HuH-7.5 (cell line): ENCODE measurements around the gene LIN7C.

Experiments used
- DNase-seq: peaks from one replicate; pipeline ENCODE4 v3.0.0; 2011; ENCODE audit warnings: low spot score

LIN7C gene

DNA sequence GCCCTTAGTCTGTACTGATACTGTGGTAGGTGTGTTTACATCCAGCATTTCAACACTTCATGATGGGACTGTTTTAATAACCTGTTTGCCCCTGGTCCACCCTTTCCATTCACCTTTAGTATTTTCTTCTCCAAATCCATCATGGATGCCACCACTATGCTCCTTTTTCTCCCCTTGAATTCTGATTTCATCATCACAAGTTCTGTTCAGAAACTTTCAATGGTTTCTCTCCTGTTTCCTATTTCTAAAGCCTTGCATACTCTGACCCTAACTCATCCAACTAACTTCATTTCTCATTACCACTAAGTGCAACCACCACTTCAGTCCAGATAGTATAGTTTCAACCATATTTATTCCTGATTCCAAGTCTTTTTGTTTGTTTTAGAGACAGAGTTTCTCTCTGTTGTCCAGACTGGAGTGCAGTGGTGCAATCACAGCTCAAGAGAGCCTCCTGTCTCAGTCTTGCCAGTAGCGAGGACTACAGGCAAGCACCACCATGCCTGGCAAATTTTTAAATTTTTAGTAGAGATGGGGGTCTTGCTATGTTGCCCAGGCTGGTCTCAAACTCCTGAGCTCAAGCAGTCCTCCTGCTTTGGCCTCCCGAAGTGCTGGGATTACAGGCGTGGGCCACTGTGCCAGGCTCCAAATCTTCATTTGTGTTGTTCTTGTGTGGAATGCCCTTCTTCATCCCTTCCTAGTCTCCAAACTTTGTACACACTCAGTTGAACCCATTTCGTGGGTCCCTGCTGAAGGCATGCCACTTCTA lies 1.2 kb upstream of the LIN7C start:
- DNase-seq = no peak

DNA sequence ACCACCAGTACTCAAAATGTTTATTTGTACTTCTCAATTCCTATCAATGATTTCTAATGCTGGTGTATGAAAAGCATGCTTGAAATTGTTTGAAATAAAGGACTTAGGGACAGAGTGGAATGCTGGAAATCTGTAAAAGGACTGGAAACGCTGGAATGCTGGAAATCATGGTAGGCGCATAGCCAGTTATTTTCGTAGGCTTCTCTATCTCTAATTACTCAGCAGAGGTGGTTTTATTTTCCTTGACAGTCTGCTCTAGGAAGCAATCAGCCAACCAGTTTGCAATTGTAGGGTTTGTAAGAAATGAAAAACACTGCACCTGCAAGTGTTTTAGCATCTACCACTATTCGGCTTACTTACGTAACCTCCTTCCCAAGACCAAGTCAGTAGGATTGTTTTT lies 788 bp downstream of the LIN7C start:
- no peak for DNase-seq

- DNase-seq = no peak
Observed at GRCh38 chr11:27504205-27504604, 2.4 kb downstream of the LIN7C start.

- no peak for DNase-seq
Observed at GRCh38 chr11:27501100-27501499, 5.5 kb downstream of the LIN7C start.

DNA sequence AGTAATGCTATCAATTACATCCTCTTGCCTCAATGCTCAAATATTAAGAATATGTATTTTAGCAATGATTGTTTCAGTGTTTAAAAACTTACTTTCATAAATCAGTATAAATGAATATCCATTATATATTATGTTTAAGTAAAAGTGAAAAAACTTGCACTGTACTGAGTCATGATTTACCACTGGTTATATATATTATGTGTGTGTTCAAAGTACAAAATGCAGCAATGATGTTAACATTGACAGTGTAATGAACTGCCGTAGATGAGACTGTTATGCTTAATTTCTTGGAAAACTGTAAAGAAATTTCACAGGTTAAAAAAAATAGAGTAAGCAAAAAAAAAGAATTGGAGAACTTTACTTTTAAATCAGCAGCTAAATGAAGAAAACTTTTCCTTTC lies 8.7 kb downstream of the LIN7C start:
- DNase-seq = no peak

GRCh38 chr11:27497284-27497866 lies 9.2 kb downstream of the LIN7C start:
- DNase-seq = no peak

- DNase-seq = no peak
Observed at GRCh38 chr11:27496461-27496860, 10.1 kb downstream of the LIN7C start.

DNA sequence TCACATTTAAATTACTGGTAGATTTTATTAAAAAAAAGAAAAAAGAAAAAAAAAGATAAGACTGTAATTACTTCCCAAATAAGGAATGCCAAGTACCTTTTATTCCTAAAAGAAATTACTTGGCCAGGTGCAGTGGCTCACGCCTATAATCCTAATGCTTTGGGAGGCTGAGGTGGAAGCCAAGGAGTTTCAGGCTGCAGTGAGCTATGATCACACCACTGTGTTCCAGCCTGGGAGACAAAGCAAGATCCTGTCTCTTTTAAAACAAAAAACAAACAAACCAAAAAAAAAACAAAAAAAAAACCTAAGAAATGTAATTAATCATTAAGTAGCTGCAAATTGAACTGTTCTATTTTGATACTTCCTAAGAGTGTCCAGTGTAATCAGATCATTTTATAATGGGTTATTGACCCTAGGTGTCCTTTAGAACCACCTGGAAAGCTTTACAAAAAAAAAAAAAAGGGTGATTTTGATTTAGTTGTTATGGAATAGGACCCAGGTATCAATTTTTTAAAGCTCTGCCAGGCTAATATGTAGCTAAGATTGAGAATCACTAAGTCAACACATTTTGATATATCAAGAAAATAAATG lies 10.8 kb downstream of the LIN7C start:
- no peak for DNase-seq

DNA sequence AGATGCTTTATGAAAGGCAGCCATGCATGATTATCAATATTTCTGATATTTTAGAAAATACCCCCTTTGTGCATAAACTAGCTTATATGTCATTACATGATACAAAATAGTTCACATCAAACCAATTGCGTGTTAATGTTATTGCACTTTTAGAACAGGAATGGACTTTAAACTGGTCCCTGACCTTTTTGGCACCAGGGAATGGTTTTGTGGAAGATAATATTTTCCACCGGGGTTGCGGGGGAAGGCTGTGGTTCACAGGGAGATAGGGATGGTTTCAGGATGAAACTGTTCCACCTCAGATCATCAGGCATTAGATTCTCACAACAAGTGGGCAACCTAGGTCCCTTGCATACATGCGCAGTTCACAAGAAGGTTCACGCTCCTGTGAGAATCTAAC lies 17.5 kb downstream of the LIN7C start:
- no peak for DNase-seq

- DNase-seq = no peak
Observed at GRCh38 chr11:27487706-27488105, 18.9 kb downstream of the LIN7C start.

DNA sequence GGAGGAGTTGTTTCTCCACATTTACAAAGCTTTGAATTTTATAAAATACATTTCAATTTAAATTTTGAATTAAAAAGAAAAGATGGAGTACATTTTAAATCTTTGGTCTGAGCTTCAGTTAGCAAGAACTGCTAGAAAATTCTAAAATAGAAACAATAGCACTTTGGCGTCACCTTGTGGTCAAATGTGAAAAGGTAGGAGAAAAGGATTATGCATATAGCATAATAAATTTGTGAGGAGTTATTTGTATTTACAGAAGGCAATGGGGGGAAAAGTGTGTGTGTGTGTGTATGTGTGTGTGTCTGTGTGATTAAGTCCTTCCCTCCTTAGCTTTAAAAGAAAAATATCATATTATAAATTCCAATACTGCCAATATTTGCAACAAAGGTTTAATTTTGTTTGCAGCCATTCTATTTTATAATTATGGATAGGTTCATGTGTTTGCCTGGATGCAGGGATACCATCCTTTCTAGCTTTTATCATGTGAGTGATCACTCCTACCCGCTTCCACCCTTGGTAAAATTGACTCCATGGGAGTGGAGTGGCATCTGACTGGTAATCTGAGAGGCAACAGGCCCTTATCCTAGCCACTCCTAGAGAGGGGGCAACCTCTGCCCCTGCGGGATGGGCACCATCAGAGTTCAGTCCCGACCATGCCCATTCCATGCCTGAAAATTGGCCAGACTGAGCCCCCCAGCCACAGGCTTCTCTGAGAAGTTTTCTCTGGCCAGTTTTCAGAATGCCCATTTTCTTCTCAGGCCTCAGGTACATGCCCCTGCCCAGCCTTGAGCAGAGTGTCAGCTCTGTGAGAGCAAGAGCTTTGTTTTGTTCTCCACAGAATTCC lies 20.4 kb downstream of the LIN7C start:
- DNase-seq = no peak

GRCh38 chr11:27482793-27483192 lies 23.8 kb downstream of the LIN7C start:
- no peak for DNase-seq

GRCh38 chr11:27481992-27482391 lies 24.6 kb downstream of the LIN7C start:
- no peak for DNase-seq

- DNase-seq = no peak
Observed at GRCh38 chr11:27477831-27478230, 28.7 kb downstream of the LIN7C start.

DNA sequence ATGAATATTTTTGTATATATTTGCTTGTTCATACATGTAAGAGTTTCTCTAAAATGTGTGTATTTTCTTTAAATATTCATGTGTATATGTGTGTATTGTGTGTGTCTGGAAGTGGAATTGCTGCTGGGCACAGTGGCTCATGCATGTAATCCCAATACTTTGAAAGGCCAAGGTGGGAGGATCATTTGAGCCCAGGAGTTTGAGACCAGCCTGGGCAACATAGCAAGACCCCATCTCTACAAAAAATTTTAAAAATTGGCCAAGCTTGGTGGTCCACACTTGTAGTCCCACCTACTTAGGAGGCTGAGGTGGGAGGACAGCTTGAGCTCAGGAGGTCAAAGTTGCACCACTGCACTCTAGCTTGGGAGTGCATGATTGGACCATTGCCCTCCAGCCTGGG lies 29.3 kb downstream of the LIN7C start:
- no peak for DNase-seq

GRCh38 chr11:27475622-27476021 lies 30.9 kb downstream of the LIN7C start:
- DNase-seq = no peak

DNA sequence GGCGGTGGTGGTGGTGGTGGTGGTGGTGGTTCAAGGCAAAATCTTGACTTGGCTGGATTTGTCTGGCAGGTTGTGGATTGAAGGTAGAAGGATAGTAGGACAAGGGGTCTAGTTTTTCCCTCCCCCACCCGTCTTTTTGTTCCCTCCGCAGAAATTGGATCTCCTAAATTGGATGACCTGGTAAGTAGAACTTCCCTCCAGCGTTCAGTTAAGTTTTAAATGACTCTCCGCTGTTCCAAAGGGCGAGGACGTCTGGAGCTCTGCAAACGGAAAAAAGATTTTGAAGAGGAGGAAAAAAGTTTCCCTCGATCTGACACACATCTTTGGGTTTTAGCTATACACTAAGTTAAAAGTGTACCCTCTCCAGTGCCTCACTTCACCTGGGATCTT lies 33.6 kb downstream of the LIN7C start:
- DNase-seq = no peak

DNA sequence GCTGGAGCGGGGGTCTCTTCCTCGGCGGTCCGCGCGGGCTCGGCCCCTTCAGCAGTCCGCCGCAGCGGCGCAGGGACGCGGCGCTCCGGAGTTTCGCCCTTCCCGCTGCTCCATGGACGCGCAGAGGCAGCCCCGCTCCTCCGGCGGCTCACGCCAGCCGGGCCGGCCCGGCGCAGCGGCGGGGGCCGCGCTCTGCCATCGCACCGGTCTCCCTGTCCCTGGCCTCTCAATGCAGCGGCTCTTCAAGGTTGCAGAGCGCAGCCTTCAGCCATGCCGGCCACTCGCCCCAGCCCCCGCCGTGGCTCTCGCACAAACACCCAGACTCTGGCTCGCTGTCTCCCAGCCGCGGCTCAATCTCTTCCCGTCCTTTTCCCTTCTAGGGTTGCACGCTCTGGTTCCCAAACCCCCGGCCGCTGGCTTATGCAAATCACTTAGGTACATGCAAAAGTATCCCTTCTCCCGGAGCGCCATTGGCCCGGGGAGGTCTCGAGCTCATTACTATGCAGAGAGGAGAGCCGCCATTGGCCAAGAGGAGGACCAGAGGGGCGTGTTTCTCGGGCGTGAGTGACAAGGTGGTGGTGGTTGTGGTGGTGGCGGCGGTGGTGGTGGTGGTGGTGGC lies 34.1 kb downstream of the LIN7C start, which contains the start of gene LGR4:
TSS of gene LGR4 (minus strand) at position 393 of the 619 bp plus-strand sequence. CDS start 488 bp downstream, outside the sequence.
- peak; percentile 97 for DNase-seq

- no peak for DNase-seq
Observed at GRCh38 chr11:27471589-27472397, 34.8 kb downstream of the LIN7C start.

- no peak for DNase-seq
Observed at GRCh38 chr11:27470826-27471588, 35.6 kb downstream of the LIN7C start.
